Measurements from ENCODE around the gene CHEK1. TPM values are rescaled to one million over a fixed set of nuclear protein-coding genes. Genes with fewer than 3 reads are reported as not detected.

Gene CHEK1
- total and polyA plus RNA-seq, 8 donors, result 14.4 to 31.4 (median 20.2) TPM

DNA sequence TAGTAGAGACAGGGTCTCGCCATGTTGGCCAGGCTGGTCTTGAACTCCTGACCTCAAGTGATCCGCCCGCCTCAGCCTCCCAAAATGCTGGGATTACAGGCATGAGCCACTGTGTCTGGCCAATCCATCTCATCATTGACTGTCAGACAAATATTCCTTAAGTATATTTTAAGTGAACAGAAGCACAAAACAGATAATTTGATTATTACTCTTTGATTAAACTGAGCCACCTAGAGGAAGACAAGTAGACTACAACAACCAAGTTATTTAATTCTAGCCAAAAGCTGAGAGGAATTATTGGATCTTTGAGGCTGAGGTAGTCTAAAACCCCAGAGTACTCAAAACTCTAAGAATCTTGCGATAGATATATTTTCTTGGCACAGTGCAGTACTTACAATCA, 54.4 kb downstream of the CHEK1 start:
- no peak for DNase-seq
- H3K4me1 ChIP-seq, result no peaks in the 10 kb centered on the region
- H3K27ac ChIP-seq, result no peak overlapping the region
- ATAC-seq, result no peak
- no peaks in the 10 kb centered on the region for H3K27me3 ChIP-seq
- H3K36me3 ChIP-seq, result peaks cover 0 to 6% of the 10 kb centered on the region in 2 donors
- intact Hi-C loops (cut with DNase I), result no loop called here
- TF ChIP-seq, protein P1, sequence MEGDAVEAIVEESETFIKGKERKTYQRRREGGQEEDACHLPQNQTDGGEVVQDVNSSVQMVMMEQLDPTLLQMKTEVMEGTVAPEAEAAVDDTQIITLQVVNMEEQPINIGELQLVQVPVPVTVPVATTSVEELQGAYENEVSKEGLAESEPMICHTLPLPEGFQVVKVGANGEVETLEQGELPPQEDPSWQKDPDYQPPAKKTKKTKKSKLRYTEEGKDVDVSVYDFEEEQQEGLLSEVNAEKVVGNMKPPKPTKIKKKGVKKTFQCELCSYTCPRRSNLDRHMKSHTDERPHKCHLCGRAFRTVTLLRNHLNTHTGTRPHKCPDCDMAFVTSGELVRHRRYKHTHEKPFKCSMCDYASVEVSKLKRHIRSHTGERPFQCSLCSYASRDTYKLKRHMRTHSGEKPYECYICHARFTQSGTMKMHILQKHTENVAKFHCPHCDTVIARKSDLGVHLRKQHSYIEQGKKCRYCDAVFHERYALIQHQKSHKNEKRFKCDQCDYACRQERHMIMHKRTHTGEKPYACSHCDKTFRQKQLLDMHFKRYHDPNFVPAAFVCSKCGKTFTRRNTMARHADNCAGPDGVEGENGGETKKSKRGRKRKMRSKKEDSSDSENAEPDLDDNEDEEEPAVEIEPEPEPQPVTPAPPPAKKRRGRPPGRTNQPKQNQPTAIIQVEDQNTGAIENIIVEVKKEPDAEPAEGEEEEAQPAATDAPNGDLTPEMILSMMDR (IDR thresholded peaks at IDR 0.05), result no peak
- no peaks in the 10 kb centered on the region for H3K9me3 ChIP-seq
- H3K4me3 ChIP-seq, result no peak overlapping the region

- ATAC-seq (no peak), DNase-seq (no peak)
- Histone ChIP-seq H3K27me3 (no peaks in the 10 kb centered on the region), H3K4me1 (no peaks in the 10 kb centered on the region), H3K4me3 (no peak overlapping the region), H3K36me3 (peaks cover 0 to 6% of the 10 kb centered on the region in 2 donors), H3K9me3 (no peaks in the 10 kb centered on the region), H3K27ac (no peak overlapping the region)
- TF ChIP-seq, protein P1 (IDR thresholded peaks at IDR 0.05), result no peak
- intact Hi-C loops (cut with DNase I), result no loop called here
Observed at GRCh38 chr11:125679837-125680236, 54.9 kb downstream of the CHEK1 start.

DNA sequence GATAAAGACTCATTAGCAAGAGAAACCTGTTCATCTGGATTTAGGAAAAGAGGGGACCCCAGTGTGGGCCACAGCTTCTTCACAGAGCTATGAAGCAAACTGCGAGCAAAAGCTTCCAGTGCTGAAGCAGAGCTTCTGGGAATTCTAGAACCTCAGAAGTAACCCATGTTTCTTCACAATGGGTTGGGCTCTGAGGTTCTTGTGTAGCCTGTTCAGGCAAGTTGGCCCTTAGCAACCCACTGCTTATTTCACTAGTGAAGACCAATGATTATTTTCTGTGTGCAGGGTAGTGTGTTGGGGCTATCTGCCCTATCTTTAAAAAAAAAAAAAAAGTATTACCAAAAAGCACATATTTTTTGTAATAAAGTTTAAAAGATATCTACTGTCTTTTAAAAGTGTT, 55.8 kb downstream of the CHEK1 start, which contains the start of gene ACRV1:
TSS of gene ACRV1 (minus strand) at position 101 of the 400 bp plus-strand sequence. CDS start at position 34, 67 bp downstream.
- DNase-seq (no peak), ATAC-seq (no peak)
- H3K4me3 ChIP-seq, result no peak within 1 kb of the TSS
- intact Hi-C loops (cut with DNase I), result no loop called here
- TF ChIP-seq, protein P1 (IDR thresholded peaks at IDR 0.05), result no peak
- H3K9me3 ChIP-seq, result no peaks in the 10 kb centered on the region
- H3K27ac ChIP-seq, result no peak within 1 kb of the TSS
- H3K4me1 ChIP-seq, result no peaks in the 10 kb centered on the region
- peaks cover 0 to 6% of the 10 kb centered on the region in 2 donors for H3K36me3 ChIP-seq
- H3K27me3 ChIP-seq, result no peaks in the 10 kb centered on the region

DNA sequence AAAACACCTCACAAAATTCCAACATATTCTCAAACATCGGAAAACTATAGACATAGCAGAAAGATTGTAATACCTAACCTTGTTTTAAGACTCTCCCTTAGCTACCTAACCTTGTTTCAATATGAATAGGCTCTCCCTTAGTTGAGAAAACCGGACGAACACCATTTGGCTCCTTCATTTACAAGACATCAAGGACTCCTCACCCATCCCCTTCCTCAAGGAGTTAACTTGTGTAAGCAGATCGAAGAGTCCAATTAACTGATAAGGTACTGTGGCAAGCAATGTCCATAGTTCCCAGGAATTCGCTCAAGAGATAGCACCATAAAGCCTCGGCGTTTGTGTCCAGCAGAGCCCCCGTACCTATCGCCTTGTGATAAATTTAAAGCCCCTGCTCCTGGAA, 60.3 kb downstream of the CHEK1 start:
- H3K27ac ChIP-seq, result no peak overlapping the region
- H3K4me1 ChIP-seq, result no peaks in the 10 kb centered on the region
- no peak for ATAC-seq
- no peaks in the 10 kb centered on the region for H3K36me3 ChIP-seq
- no peak for DNase-seq
- TF ChIP-seq, protein P1 (IDR thresholded peaks at IDR 0.05), result no peak
- H3K27me3 ChIP-seq, result no peaks in the 10 kb centered on the region
- intact Hi-C loops (cut with DNase I), result no loop called here
- H3K9me3 ChIP-seq, result no peaks in the 10 kb centered on the region
- no peak overlapping the region for H3K4me3 ChIP-seq

GRCh38 chr11:125688066-125688465, 63.1 kb downstream of the CHEK1 start:
- no peaks in the 10 kb centered on the region for H3K36me3 ChIP-seq
- intact Hi-C loops (cut with DNase I), result no loop called here

More at GRCh38 chr11:125688066-125688465, 63.1 kb downstream of the CHEK1 start:
- Histone ChIP-seq H3K9me3 (no peaks in the 10 kb centered on the region), H3K4me1 (no peaks in the 10 kb centered on the region), H3K27me3 (no peaks in the 10 kb centered on the region), H3K4me3 (no peak overlapping the region), H3K27ac (no peak overlapping the region)
- DNase-seq, result no peak
- TF ChIP-seq, protein P1 (IDR thresholded peaks at IDR 0.05), result no peak
- no peak for ATAC-seq
